NCI-H748 (cell line): Measurements from ENCODE around the gene CAVIN1.
"Not testable (repeated sequence)": the region's sequence is repeated elsewhere in the genome, so short reads cannot be mapped to it uniquely, and the experiment has no call there.

Experiments used
- DNase-seq: peaks from one replicate; lab custom pipeline; 2025; ENCODE audit not compliant: unreplicated experiment; lab: John Stamatoyannopoulos, UW

The CAVIN1 gene

GRCh38 chr17:42431758-42432161, 8.7 kb upstream of the CAVIN1 start:
- DNase-seq, result no peak

- DNase-seq, result no peak
These were observed 6.8 kb upstream of the CAVIN1 start for GRCh38 chr17:42429726-42430447.

GRCh38 chr17:42428141-42428944, 5.3 kb upstream of the CAVIN1 start:
- DNase-seq, result peak; percentile 47

GRCh38 chr17:42424991-42425610, 2.0 kb upstream of the CAVIN1 start:
- no peak for DNase-seq

GRCh38 chr17:42423766-42424165, 710 bp upstream of the CAVIN1 start:
- no peak for DNase-seq

- peak; percentile 45 for DNase-seq
These were observed 571 bp downstream of the CAVIN1 start for GRCh38 chr17:42422412-42422957.

- DNase-seq, result no peak
These were observed 1.3 kb downstream of the CAVIN1 start for GRCh38 chr17:42421507-42422338.

- no peak for DNase-seq
These were observed 1.9 kb downstream of the CAVIN1 start for GRCh38 chr17:42421136-42421506.

GRCh38 chr17:42417981-42418380, 5.1 kb downstream of the CAVIN1 start:
- not testable (repeated sequence) for DNase-seq

- DNase-seq, result no peak
These were observed 8.2 kb downstream of the CAVIN1 start for GRCh38 chr17:42414704-42415409.

GRCh38 chr17:42413464-42414040, 9.5 kb downstream of the CAVIN1 start:
- no peak for DNase-seq

GRCh38 chr17:42411905-42412679, 11.0 kb downstream of the CAVIN1 start:
- DNase-seq, result no peak

GRCh38 chr17:42411361-42411760, 11.7 kb downstream of the CAVIN1 start:
- no peak for DNase-seq

GRCh38 chr17:42410319-42410685, 12.8 kb downstream of the CAVIN1 start:
- no peak for DNase-seq

- no peak for DNase-seq
These were observed 13.3 kb downstream of the CAVIN1 start for GRCh38 chr17:42409523-42410318.

- DNase-seq, result no peak
These were observed 15.0 kb downstream of the CAVIN1 start for GRCh38 chr17:42408061-42408460.

- DNase-seq, result peak; percentile 69
These were observed 15.7 kb downstream of the CAVIN1 start for GRCh38 chr17:42407289-42407836.
